NK-92 (cell line): ENCODE data around the gene METTL26.

ENCODE experiments used
- DNase-seq: peaks from one replicate; lab custom pipeline; 2025; ENCODE audit not compliant: unreplicated experiment; lab: John Stamatoyannopoulos, UW

METTL26 gene

GRCh38 chr16:638836-639235 is 2.7 kb upstream of the METTL26 start:
- no peak for DNase-seq

DNA sequence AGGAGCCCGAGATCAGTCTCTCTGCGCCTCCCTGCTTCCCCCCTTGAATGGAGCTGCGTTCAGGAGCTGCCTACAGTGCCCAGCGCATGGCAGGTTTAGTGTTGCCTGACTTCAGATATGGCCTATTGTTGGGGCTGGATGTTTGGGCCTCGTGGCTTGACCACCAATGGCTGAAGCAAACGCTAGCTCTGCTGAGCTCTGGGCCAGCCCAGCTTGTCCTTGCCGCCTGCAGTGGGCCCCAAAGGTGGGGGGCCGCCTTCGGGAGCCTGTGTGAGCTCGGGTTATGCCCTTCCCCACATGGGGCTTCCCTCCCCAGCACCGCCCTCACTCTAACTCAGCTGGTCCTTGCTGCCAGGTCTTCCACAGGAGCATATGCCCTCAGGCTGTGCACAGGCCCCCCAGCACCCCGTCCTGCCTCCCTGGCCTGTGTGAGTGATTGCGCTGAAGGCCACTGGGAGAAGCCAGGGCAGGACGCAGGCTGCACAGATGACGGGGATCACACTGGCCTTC is 2.0 kb upstream of the METTL26 start:
- DNase-seq: no peak

GRCh38 chr16:637081-638018 is 1.2 kb upstream of the METTL26 start:
- no peak for DNase-seq

GRCh38 chr16:635573-636205 is 416 bp downstream of the METTL26 start:
- no peak for DNase-seq

GRCh38 chr16:634996-635395 is 1.1 kb downstream of the METTL26 start:
- DNase-seq: no peak

DNA sequence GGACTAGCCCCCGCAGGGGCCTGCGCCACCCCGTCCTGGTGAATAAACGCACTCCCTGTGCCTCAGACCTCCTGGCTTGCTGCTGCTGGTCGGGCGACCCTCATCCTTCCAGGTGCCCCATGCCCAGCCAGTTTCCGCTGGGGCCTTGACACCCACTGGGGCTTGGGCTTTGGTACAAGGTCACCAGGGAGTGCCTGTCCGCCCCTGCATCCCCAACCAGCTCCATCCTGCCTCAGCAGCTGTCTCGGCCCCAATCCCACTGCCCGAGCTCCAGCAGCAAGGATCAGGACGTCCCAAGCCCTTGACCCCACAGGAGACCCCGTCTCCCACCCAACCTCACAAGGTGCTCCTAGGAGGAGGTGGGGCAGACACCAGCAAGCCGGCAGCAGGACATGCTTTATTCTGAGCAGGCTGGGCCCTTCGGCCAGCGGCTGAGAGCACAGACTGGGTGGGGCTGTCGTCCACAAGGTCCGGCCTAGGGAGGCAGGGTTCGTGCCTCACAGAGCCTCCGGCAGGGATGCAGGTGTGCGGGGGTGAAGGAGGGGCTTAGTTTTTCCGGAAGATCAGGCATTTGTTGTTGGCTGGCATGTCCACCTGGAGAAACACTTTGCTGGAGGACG is 1.9 kb downstream of the METTL26 start:
- no peak for DNase-seq

- no peak for DNase-seq
Observed at GRCh38 chr16:633336-634050, 2.6 kb downstream of the METTL26 start.

- no peak for DNase-seq
Observed at GRCh38 chr16:632486-633335, 3.4 kb downstream of the METTL26 start.

- no peak for DNase-seq
Observed at GRCh38 chr16:631808-632358, 4.2 kb downstream of the METTL26 start.

GRCh38 chr16:630815-631405 is 5.2 kb downstream of the METTL26 start, which contains the start of gene WFIKKN1:
TSS of gene WFIKKN1 (plus strand) at chr16:630985. CDS start at chr16:631254, 269 bp downstream.
- DNase-seq: no peak

- DNase-seq: no peak
Observed at GRCh38 chr16:630249-630814, 5.8 kb downstream of the METTL26 start.

- DNase-seq: no peak
Observed at GRCh38 chr16:629833-630248, 6.3 kb downstream of the METTL26 start.

DNA sequence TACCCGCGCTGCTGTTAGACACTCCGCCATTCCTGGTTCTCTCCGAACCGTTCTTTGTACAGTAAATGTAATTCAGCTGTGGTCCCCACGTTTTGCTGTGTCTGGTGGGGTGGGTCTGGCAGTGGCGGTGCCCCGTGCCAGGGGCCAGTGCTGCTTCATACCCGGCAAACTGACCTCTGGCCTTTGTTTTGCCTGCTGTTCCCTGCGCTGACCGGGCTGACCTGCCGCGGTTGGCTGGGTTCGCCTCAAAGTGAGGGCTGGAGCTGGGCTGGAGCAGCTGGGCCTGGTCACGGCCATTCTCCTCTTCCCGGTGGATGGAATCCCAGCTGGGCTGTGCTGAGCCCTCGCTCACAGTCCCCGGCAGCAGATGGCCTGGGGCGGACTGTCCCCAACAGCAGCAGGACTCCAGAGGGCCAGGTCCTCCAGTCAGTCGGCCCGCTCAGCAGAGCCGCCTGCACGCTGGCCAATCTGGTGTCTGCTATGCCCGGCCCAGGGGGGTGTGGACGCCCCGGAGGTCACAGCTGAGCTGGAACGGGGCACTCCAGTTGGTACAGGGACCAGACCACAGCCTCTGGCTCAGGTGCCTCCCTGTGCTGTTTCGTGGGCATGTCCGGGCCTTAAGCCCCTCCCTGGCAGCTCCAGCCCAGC is 6.8 kb downstream of the METTL26 start:
- no peak for DNase-seq

- no peak for DNase-seq
Observed at GRCh38 chr16:628321-629061, 7.6 kb downstream of the METTL26 start.

DNA sequence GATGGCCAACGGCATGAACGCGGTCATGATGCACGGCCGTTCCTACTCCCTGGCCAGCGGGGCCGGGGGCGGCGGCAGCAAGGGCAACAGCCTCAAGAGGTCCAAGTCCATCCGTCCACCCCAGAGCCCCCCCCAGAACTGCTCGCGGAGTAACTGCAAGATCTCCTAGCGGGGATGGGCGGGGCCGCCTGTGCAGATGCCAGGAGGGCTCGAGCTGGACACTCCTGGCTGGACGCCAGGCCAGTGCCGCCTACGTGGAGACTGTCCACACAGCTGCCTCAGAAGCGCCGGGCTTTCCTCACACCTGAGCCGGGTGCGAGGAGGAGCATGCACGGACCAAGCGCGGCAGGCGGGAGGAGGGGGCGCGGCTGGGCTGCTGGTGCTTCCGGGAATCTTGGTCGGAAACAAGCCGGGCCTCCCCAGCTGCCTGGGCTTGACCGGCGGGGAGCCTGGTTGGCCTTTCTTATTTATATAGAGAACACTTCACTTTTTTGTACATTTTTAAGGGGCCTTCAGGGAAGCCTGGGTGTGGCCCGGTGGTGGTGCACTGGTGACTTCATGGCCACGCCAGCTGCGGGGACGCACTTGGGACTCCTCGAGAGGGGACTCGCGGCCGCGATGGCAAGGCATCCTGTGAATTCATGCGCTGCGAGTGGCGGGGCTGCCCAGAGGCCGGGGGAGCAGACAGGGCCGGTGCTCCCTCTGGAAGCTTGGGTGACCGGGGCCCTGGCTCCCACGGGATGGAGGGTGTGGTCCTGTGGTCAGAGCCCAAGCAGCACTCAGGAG is 8.5 kb downstream of the METTL26 start:
- DNase-seq: no peak

DNA sequence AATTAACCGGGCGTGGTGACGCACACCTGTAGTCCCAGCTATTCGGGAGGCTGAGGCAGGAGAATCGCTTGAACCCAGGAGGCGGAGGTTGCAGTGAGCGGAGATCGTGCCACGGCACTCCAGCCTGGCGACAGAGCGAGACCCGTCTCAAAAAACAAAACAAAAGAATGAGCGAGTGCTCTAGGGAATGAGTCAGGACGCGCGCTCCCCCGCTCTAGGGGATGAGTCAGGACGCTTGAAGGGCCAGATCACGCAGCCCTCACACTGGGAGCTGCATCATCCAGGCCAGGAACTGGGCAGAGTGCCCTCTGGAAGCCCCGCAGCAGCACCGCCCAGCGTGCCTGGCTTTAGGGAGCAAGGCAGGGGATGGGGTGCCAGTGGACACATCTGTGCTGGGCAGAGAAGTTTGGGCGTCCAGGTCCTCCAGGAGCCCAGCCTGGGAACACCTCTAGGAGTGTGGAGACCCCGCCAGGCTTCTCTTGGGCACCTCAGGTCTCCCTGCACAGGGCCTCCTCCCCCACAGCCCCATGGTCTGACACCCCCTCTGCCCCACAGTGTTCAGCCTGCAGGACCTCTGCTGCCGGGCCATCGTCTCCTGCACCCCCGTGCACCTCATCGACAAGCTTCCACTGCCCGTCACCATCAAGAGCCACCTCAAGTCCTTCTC is 9.2 kb downstream of the METTL26 start:
- no peak for DNase-seq
